Hepatocyte (in vitro differentiated cells): ENCODE measurements around the gene CHMP4B.
"Not testable (repeated sequence)": the region's sequence is repeated elsewhere in the genome, so short reads cannot be mapped to it uniquely, and the experiment has no call there.

Experiments
- CTCF ChIP-seq: fragments of 200-600 bp; sonication (generic); IDR thresholded peaks from 2 replicates; pipeline ENCODE4 v1.5.1; 2016; ENCODE audit warnings: antibody characterized with exemption, mild to moderate bottlenecking; ENCODE audit not compliant: poor library complexity
- EZH2 ChIP-seq: fragments of 200-600 bp; sonication (generic); IDR thresholded peaks from 2 replicates; pipeline ENCODE4 v1.6.1; 2016; ENCODE audit warnings: antibody characterized with exemption, mild to moderate bottlenecking, borderline replicate concordance
- EZH2phosphoT487 ChIP-seq: fragments of 200-600 bp; sonication (generic); IDR thresholded peaks from one replicate; pipeline ENCODE4 v1.6.1; 2018; ENCODE audit warnings: antibody characterized with exemption, mild to moderate bottlenecking, low read depth, moderate library complexity; ENCODE audit not compliant: unreplicated experiment, severe bottlenecking

GRCh38 chr20:33792598-33792989, 18.6 kb upstream of the CHMP4B start:
- TF ChIP-seq CTCF, EZH2, EZH2phosphoT487: not testable (repeated sequence)
